NCI-H128 (cell line): ENCODE data around the gene ATXN1.

Source experiments
- DNase-seq: peaks from one replicate; lab custom pipeline; 2025; ENCODE audit not compliant: unreplicated experiment; lab: John Stamatoyannopoulos, UW

Gene ATXN1

DNA sequence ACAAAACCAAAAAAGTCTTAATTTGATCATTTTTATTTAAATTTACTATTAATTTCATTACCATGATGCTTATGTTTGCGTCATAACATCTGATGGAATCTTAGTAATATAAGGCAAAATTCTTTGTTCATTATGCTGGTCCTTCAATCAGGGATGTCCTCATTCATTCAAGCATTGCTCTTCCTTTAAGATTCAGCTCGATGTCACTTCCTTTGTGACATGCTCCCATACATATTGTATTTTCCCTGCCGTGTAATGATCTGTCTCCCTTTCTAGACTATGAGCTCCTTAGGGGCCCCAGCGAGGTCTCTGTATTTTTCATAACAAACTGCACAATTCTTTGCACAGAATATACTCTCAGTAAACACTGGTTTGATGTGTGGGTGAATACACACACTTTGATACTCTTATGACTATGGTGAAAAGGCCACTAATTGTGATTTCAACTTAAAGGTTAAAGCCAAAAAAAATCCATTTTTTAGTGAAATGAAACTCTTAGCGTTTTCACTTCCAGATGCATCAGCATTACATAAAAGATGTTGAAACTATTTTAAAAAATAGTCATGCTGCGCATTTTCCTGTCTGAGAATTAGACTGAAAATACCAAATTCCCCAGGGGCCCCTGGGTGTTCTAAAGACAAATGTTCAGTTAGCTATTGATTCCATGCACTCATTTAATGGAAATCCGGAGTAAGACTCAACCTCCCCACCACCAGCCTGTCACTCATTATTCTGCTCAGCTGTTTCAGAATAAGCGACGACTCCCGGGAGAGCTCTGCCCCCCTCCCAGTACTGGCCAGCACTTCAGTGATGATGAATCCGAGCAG lies 169.7 kb downstream of the ATXN1 start:
- DNase-seq, result peak; percentile 9

DNA sequence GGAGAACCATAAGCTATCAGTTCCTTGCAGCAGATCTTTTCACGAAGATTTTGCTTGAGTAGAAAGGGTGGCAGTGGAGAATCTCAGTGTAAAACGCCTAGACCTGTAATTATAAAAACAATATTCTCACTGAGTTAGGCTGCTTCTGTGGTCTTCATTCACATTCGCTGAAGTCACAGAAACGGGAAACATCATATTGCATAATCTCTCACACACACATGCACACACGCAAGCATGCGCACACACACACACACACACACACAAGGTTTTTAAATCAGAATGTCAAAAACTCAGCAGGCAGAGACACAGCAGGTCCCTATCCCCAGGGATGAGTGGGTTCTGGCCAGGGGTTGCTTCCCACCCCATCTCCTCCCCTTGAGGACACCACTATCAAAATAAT lies 175.5 kb downstream of the ATXN1 start:
- no peak for DNase-seq

DNA sequence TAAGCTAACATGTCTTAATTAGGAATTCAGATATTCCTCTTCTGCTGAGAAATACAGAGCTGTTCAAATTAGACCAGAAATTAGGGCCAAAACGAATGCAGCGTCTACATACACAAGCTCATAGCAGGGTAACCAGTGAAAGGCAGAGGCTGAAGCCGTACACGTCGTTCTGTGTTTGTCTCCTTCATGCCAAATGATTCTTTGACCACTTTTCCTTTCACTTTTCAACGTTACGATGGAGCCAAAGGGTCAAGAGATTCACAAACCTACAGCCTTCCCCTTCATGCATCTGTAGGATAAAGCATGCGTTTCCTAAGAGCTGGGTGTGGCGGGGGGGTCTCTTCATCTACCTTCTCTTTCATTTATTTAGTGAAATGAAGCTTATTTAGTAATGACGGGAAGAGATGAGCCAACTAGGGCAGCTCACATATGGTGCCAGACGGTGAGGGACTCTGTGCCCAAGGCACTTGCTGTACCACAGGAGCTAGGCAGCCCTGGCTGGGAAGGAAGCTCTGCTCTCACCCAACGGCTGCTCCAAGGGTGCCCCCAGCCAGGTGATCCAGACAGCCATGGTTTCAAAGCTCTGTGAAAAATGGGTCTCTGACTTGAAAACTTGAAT lies 178.0 kb downstream of the ATXN1 start:
- DNase-seq, result no peak

DNA sequence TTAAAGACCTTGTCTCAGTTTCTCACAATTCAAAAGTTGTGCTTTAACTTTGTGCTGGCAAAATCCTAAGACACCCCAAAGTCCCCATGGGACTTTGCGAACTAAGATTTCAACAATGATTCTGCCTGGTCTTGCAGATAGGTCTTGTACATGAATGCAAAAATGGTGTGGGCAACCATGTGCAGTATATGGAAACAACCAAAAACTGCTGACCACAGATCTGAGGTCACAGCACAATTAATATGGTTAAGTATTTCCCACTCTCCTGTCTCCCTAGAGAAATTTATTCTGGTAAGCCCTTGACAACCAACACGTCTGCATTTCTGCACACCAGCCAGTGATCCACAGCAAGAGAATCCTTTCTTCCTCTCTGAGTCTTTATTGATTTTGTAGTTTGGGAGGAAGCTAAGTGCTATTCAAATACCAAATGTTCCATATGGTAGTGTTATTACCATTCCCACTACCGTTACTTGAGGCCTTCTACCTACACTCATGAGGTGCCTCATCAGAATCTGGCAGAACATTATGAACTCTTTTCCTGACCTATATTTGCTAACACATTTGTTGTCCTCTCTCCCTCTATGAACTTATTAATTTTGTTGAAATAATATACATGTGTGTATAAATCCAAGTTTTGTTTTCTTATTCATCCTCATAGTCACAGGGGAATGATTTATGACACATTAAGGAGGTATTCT lies 178.7 kb downstream of the ATXN1 start:
- DNase-seq, result no peak

DNA sequence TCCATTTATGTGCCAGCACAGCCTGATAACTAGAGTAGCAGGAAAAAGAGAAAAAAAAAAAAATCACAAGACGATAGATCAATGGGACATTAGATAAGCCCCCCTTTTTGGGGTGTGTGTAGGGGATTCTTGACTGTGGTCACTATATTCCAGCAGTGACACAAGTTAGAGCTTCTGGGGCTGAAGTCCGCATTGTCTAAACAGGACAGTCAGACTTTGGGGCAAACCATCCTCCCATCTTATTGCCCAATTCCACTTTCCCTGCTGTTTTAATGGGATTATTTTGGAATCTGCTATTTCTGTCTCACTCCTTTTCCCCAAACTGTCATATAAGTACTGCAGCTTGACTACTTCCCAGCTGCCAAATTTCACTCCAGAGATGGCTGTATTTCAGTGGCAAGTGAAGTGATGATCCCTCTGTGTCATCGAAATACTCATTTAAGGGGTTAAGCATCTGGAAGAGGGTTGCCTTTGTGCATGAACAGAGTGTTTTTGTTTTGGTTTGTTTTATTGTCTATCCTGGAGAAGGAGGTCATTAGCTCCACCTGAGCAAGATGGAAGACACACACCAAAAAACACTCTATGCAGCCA lies 182.5 kb downstream of the ATXN1 start:
- DNase-seq, result no peak

DNA sequence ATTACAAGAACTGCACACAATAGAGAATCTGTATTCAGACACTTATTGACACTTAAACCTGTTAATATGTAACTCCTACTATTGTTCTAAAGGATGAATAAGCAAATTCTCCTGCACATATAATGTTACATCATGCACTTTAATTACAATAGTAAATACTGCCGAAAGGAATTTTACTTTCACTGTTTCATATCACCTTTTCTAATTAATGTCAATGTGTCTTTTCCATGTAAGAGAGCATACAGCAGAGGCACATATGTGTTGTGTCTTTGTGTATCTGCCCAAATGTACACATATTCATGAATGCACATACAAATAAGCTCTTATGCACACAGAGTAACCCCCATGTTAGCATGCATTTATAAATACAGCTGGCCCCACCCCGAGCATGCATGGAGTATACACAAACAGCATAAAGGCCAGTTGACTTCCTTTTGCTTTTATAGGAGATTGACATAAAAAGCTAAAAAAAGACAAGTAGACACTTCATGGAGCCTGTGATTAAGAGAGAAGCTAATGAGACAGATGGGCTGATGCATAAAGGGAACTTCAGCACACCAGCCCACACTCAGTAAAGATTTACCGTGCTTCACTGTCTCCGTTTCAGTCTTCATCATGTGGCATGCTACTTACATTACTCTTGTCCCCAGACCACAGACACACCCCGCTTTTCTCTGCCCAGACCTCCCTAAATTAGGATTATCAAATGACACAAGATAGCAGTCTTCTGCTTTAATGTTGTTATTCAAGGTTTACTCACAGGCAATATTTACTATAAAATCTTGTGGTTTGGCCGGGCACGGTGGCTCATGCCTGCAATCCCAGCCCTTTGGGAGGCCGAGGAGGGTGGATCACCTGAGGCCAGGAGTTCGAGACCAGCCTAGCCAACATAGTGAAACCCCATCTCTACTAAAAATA lies 184.6 kb downstream of the ATXN1 start:
- no peak for DNase-seq

DNA sequence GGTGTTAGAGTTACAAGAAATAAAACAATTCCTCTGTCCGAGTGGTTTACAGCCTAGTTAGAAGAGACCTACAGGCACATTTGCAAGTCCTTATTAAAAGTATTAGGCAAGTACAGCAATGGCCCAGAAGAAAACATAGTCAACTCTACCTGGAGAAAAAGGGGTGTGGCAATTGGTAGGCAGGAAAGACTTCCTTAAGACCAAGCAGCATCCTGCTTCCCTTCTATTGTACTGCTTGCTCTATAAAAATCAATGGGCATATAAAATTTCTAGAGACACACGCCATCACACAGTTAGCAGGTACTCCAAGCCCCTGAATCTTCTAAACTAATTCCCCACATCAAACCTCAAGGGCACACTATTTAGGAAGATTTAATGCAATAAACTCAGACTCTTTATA lies 185.6 kb downstream of the ATXN1 start:
- DNase-seq, result no peak

DNA sequence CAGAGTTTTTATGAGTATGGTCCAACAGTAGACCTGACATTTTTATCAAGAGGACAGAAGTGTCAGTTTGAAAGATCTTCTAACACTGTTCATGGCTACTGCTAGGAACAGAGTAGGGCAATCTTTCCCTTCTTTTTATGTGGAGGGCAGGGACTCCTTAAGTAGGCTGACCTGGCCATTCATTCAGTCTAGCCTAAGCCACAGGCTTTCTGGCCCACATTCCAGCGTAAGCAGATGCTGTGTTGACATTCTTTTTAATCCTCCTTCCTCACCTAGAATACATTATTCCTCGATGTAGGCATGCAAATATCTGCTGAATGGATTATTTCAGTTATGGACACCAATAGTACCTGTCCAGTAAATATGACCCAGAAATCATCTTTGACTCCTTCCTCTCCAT lies 188.3 kb downstream of the ATXN1 start:
- no peak for DNase-seq

DNA sequence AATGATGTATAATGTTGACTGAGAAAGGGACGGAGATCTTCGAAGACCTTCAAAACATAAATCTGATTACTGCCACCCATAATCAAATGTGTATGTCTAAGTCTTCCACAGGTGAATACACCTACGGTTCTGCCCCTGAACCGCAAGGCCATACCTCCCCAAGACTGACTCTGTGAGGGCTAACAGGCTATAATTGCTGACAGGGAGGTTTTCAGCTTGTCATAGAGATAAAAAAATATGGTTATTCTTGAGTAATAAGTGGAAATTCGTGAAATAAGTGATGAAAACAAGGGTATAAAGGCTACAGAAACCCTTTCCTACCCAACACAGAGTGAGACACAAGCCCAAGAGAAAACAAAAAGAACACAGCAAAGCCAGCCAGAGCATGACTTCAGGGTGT lies 188.9 kb downstream of the ATXN1 start:
- no peak for DNase-seq

DNA sequence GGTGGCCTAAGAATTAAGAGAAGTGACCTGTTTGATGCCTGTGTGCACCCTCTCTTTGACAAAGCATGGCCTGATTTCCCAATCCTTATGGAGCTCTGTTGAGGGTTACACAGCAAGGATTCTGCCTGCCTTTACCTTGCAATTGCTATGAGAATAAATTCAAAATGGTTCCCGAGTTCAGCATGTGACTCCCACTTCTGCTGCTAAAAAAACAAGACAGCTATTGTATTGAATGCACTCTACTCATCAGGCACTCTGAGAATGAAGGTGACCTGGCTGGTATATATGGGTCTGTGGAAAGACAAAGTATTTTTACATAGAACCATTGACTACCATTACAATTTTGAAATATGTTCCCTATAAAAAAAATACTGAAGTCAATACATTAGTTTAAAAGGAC lies 190.3 kb downstream of the ATXN1 start:
- DNase-seq, result no peak

DNA sequence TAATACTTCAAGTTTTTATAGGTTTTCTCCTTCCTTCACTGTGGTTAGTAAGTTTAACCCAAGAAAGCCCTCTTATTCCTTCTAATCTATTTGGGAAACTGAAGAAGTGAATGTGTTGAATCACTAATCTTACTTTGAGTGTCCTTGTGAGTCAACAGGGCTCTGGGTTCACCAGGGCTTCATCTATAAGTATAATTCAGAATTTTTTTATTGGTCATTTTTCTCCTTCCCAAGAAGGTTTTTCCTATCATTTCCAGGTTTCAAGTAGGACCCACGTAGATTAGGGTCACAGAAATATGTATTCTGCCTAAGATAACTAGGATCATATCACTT lies 191.1 kb downstream of the ATXN1 start:
- DNase-seq, result no peak

DNA sequence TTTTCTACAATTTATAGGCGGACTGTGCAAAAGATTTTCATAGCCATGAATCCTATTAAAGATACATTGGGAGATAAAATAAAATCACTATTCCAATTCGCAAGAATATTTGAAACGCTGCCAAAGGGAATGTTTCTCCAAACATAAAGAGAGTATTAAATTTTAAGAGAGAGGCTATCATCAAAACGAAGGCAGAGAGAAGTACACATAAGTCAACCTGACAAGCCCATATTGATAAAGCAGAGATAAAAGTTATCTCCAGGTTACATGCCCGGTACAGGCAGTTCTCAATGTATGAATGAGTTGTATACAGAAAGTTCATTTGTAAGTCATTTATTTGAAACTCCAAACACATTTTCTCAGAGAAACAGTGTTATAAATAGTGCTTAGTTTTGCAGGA lies 193.1 kb downstream of the ATXN1 start:
- no peak for DNase-seq

DNA sequence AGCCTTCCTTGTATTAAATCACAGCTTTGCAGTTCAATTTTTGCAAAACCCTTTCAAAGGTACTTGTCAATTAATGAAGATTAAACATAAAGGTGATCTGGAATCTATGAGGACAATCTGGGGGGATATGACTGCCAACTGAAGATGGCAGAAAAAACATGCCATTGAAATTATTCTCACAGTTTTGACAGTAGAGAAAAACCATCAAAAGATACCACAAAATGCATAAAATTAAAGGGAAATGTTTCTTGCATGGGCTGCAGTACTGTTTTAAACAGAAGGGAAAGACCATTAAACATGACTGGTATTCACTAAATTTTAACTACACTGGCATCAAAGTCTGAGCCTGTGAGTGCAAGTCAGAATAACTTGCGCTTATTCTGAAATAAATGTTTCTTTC lies 194.2 kb downstream of the ATXN1 start:
- DNase-seq, result no peak

DNA sequence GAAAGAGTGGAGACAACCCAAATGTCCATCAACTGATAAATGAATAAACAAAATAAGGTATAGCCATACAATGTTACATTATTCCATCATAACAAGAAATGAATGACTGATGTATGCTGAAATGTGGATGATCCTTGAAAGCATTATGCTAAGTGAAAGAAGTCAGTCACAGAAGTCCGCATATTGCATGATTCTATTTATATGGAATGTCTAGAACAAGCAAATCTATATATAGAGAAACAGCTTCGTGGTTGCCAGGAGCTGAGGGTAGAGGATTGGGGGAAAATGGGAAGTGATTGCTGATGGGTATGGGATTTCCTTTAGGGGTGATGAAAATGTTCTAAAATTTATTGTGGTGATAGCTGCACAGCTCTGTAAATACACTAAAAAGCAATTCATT lies 196.8 kb downstream of the ATXN1 start:
- DNase-seq, result no peak

DNA sequence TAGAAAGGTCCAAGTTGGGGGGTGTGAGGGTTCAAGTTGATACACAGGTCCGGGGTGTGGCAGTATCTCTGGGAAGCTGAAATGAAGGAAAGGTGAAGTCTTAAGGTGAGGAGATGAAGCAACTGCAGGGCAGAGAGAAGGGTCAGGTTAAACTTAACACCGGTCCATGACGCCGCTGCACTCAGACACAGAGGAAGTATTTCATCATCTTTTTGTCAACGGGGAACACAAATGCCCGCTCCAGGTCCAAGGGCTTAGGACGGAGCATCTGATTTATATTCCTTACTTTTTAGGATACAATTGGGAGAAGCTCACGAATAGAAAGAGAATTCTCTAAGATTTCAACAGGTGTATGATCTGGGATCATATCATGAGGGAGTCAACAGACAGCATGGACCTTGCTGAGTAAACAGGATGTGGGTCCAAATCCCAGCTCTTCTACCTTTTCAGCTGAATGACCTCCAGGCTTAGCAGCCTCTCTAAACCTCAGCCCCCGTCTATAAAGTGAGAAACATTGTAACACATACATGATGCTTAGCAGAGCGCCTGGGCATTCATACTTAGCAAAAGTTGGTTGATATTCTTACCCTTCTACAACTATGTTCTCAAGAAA lies 197.5 kb downstream of the ATXN1 start:
- DNase-seq, result no peak

DNA sequence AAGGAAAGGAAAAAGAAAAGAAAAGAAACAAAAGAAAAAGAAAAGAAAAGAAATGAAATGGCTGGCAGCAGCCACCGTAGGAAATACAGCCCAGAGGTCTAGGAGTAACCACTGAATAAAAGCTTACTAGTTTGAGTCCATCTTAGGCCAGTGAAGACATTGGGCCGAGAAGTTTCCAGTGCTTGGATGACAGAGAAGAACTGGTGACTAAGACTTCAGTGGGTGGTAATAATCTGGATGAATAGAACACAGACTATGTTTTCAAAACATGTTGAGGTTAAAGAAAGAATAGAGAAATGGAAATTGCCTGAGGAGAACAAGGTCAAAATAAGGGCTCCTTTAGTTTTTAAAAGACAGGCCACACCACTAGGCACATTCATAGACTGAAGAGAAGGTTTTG lies 198.8 kb downstream of the ATXN1 start:
- DNase-seq, result no peak

DNA sequence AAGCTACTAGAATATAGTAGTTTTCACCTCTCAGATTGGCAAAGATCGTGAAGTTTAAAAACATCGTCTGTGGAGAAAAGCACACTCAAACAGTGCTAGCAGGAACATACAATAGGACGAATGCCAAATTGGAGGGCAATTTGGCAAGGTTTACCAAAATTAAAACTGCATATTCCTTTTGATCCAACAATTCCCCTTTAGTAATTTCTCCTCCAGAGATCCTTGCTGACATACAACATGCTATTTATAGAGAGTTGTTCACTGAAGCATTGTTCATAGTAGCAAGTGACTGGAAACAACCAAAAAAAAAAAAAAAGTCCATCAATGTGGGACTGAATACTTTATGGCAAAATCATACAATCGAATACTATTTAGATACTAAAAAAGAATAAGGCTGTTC lies 202.2 kb downstream of the ATXN1 start:
- no peak for DNase-seq

DNA sequence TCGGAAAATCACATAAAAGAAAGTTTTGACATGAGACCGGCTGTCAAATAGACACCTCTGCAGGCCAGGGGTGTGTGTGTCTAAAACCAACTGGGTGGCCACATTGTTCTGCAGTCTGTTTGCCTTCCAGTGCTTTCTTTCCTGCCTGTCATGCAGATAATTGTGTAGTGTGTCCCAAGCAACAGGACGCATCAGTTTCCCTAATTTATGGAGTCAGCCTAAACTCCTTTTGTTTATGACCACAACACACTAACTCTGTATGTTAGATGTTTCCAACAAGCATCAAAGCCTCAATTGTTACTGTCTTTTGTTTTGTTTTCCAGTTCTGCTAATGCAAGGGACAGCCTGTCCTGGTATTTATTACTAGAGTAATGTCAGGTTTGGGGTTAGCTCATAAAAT lies 205.7 kb downstream of the ATXN1 start:
- no peak for DNase-seq

DNA sequence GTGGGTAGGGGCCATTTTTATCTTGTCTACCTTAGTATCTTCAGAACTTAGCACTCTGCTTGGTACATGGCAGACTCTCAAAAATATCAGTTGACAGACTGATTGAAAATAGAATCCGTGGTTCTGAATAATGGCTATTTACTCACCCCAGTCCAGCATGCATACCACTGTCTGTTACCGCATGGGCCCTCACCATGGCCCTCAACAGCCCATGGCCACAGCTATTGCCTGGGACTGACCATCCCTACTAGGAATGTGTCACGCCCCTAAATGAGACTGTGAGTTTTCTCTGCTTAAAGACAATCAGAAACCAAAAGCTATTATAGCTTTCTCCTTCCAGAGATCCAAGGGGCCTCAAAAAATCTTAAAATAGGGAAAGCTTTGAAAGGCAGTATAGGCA lies 207.7 kb downstream of the ATXN1 start:
- DNase-seq, result no peak

DNA sequence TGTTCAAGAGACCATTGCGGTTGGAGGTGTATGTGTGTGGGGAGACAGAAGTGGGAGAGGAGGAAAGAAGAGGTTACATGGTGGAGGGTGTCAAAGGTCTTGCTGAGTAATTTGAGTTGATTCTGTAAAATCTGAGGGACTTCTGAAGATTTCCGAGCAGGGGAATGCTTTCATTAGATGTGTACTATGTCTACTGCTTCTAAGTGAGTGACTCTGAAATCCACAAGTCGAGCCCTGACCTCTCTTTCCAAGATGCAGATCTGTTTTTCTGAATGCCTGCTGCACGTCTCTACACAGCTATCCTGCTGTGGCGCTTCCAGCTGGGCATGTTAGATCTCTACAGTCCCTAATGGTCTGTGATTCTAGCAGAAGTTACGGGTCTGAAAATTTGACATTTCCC lies 209.8 kb downstream of the ATXN1 start:
- no peak for DNase-seq

DNA sequence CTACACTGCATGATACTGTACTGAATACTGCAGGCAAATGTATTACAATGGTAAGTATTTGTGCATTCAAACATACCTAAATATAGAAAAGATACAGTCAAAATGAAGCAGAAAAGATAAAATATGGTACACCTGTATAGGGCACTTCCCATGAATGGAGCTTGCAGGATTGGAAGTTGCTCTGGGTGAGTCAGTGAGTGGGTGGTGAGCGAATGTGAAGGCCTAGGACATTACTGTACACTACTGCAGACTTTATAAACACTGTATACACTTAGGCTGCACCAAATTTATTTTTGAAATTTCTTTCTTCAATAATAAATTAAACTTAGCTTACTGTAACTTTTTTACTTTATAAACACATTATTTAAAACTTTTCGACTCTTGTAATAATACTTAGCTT lies 213.1 kb downstream of the ATXN1 start:
- no peak for DNase-seq
